IgD-negative memory B cell (primary cell): ENCODE data around the gene TBCB. TPM values are rescaled to one million over a fixed set of nuclear protein-coding genes. Genes with fewer than 3 reads are reported as not detected.
A peak's percentile ranks its signal among the peaks of the same experiment; 100 is the strongest.

Experiments
- H3K27ac Mint-ChIP-seq, 3 donors: one replicate each; pipeline ENCODE4 v1.8.0; 2020 to 2022; ENCODE audit warnings: mild to moderate bottlenecking in 3 of 3, mixed read lengths in 3 of 3, moderate library complexity in 1 of 3
- H3K27me3 Mint-ChIP-seq: one replicate; pipeline ENCODE4 v1.8.0; 2021; ENCODE audit warnings: mixed read lengths
- H3K36me3 Mint-ChIP-seq: one replicate; pipeline ENCODE4 v1.8.0; 2020; ENCODE audit warnings: mild to moderate bottlenecking, mixed read lengths
- H3K4me1 Mint-ChIP-seq, 3 donors: one replicate each; pipeline ENCODE4 v1.8.0; 2020 to 2022; ENCODE audit warnings: mixed read lengths in 3 of 3, mild to moderate bottlenecking in 1 of 3
- H3K4me3 Mint-ChIP-seq, 4 donors: one replicate each; pipeline ENCODE4 v1.8.0; 2020 to 2022; ENCODE audit warnings: mild to moderate bottlenecking in 4 of 4, mixed read lengths in 4 of 4, moderate library complexity in 3 of 4
- H3K9me3 Mint-ChIP-seq, 3 donors: one replicate each; pipeline ENCODE4 v1.8.0; 2020 to 2021; ENCODE audit warnings: mixed read lengths in 3 of 3, mild to moderate bottlenecking in 1 of 3
- polyA plus RNA-seq: library from polyadenylated mRNA; unstranded; fragments of 300-500 nt; fragmentation: Illumina TruSeq; gene quantifications from one replicate; pipeline ENCODE4 v1.2.3, GENCODE V29; 2021

The TBCB gene
- polyA plus RNA-seq, 1 donor from 2014 or later: 269 TPM

- Mint-ChIP-seq H3K4me1 (peaks cover 7 to 22% (median 12%) of the 10 kb centered on the region in 3 donors), H3K9me3 (peaks cover 0 to 2% (median 0%) of the 10 kb centered on the region in 3 donors), H3K27me3 (no peaks in the 10 kb centered on the region), H3K27ac (peak overlapping the region; percentile 82 to 94 (median 92)), H3K4me3 (peak overlapping the region; percentile 89 to 98 (median 94)), H3K36me3 (peaks cover 12% of the 10 kb centered on the region)
Measured at GRCh38 chr19:36139120-36139472, 23.8 kb downstream of the TBCB start.

- Mint-ChIP-seq H3K27me3 (no peaks in the 10 kb centered on the region), H3K27ac (peak within 1 kb of the TSS; percentile 82 to 94 (median 92)), H3K4me3 (peak within 1 kb of the TSS; percentile 89 to 98 (median 94)), H3K4me1 (peaks cover 7 to 22% (median 12%) of the 10 kb centered on the region in 3 donors), H3K36me3 (peaks cover 14% of the 10 kb centered on the region), H3K9me3 (peaks cover 0 to 2% (median 0%) of the 10 kb centered on the region in 3 donors)
Measured at GRCh38 chr19:36139473-36140303, 24.4 kb downstream of the TBCB start, which contains the start of gene CAPNS1. Gene CAPNS1 (plus strand): TSS chr19:36140066. CDS start chr19:36141012, 946 bp downstream.

DNA sequence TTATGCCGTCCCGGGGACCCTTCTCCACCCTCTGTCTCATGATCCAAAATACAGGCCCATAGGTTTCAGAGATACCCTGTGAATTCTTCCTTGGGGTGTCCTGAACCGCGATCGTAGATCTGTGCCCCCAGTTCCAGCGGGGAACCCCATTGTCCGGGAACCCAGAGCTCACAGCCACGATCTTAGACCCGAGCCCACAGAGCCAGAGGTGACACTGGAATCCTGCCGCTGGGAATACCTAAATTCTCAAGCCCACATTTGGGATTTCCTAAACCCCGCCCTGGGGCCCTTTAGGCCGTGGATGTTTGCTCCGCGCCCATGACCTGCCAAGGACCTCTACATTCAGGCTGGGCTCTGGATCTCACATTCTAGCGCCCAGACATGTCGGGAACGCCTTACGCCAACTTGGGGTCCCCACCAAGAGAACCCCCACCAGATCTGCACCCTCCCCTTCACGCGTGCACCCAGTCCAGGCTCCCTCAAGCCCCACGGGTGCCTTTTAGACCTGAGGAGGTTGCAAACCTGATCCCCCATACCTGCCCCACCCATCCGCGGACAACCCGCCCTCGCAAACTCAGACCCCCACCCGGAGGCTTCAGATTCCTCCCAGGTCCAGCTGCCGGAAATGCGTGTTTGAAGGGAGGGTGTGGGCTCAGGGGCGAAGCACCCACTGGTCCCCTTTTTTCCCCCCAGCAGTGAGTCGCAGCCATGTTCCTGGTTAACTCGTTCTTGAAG is 25.2 kb downstream of the TBCB start:
- peak overlapping the region; percentile 82 to 94 (median 92) for H3K27ac Mint-ChIP-seq
- peaks cover 15% of the 10 kb centered on the region for H3K36me3 Mint-ChIP-seq
- H3K9me3 Mint-ChIP-seq: peaks cover 0 to 2% (median 0%) of the 10 kb centered on the region in 3 donors
- peak overlapping the region; percentile 89 to 98 (median 94) for H3K4me3 Mint-ChIP-seq
- peaks cover 7 to 21% (median 12%) of the 10 kb centered on the region in 3 donors for H3K4me1 Mint-ChIP-seq
- no peaks in the 10 kb centered on the region for H3K27me3 Mint-ChIP-seq

DNA sequence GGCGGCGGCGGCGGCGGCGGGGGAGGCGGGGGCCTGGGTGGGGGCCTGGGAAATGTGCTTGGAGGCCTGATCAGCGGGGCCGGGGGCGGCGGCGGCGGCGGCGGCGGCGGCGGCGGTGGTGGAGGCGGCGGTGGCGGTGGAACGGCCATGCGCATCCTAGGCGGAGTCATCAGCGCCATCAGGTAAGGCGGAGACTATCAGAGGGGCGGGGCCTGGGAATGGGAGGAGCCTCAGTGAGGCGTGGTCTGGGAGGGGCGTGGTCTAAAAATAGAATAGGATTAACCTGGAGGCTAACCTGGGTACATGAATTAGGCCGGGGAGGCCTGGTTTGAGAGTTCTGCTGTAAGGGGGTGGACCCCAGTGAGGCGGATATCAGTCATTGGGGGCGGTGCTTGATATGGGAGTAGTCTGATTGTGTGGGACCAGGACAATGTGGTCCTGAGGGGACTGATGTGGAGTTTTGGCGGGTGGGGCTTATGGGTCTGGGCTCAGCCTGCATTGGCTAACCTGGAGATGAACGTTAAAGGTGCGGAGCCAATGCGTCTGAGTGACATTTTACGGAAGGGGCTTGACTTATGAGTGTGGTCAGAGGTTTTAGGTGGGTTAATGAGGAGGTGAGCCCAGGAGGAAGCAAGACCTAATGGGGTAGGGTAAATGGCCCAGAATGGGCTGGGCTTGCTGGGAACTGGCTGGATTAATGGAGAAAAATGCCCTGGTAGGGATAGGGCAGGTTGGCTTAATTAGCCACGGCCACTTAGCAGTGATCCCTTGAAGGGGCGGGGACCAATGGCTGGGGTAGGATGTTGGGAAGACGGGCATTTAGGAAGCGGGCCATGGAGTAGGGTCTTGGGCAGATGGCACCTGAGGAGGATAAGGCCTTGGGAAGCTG is 26.0 kb downstream of the TBCB start:
- H3K4me1 Mint-ChIP-seq: peaks cover 7 to 18% (median 12%) of the 10 kb centered on the region in 3 donors
- H3K36me3 Mint-ChIP-seq: peaks cover 15% of the 10 kb centered on the region
- no peaks in the 10 kb centered on the region for H3K27me3 Mint-ChIP-seq
- peak overlapping the region; percentile 71 to 94 (median 82) for H3K27ac Mint-ChIP-seq
- H3K9me3 Mint-ChIP-seq: peaks cover 0 to 2% (median 0%) of the 10 kb centered on the region in 3 donors
- peak overlapping the region; percentile 89 to 98 (median 94) for H3K4me3 Mint-ChIP-seq

DNA sequence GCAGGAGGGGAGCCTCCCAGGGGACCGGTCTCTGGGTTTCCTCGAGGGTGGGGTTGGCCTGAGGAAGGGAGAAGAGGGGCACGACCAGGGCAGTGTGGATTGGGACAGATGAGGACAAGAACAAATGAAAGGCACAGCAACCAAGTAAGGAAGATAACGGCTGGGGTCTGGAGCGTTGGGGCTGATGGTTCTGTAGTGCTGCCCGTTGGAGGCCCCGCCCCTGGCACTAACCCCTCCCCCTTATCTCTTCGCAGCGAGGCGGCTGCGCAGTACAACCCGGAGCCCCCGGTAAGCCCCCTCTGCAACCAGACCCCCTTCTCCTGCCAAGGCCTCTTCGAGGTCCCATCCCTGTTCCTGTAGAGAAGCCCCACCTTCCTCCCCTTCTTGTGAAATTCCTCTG is 26.8 kb downstream of the TBCB start:
- H3K27me3 Mint-ChIP-seq: no peaks in the 10 kb centered on the region
- H3K4me3 Mint-ChIP-seq: peak overlapping the region in 2 of 4 donors; percentile 86 to 92
- H3K36me3 Mint-ChIP-seq: peaks cover 15% of the 10 kb centered on the region
- H3K4me1 Mint-ChIP-seq: peaks cover 7 to 12% (median 9%) of the 10 kb centered on the region in 3 donors
- H3K27ac Mint-ChIP-seq: peak overlapping the region in 2 of 3 donors; percentile 4 to 82
- peaks cover 0 to 2% (median 0%) of the 10 kb centered on the region in 3 donors for H3K9me3 Mint-ChIP-seq

GRCh38 chr19:36142496-36142895 is 27.2 kb downstream of the TBCB start:
- Mint-ChIP-seq H3K4me1 (peaks cover 7 to 11% (median 9%) of the 10 kb centered on the region in 3 donors), H3K36me3 (peaks cover 15% of the 10 kb centered on the region), H3K9me3 (peaks cover 0 to 2% (median 0%) of the 10 kb centered on the region in 3 donors), H3K27ac (peak overlapping the region in 1 of 3 donors; percentile 1), H3K4me3 (peak overlapping the region in 2 of 4 donors; percentile 21 to 86), H3K27me3 (no peaks in the 10 kb centered on the region)

DNA sequence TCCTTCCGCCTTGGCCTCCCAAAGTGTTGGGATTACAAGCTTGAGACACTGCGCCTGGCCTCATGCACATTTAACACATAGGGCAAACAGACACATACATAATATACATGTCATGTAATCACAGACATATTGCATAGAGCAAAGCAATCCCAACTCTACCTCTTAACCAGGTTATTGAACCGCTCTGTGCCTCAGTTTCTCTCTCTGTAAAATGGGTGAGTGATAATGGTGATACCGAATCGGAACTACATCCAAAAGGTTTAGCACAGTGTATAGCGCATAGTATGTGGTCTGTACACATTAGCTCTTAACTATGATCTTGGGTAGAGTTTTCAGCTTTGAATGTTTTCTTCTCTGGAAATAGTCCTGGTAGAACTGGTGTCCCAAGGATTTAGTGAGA is 29.4 kb downstream of the TBCB start:
- Mint-ChIP-seq H3K4me3 (peak overlapping the region in 1 of 4 donors; percentile 58), H3K36me3 (peaks cover 19% of the 10 kb centered on the region), H3K27me3 (no peaks in the 10 kb centered on the region), H3K4me1 (peaks cover 7 to 15% (median 9%) of the 10 kb centered on the region in 3 donors), H3K27ac (no peak overlapping the region), H3K9me3 (peaks cover 0 to 2% (median 0%) of the 10 kb centered on the region in 3 donors)

DNA sequence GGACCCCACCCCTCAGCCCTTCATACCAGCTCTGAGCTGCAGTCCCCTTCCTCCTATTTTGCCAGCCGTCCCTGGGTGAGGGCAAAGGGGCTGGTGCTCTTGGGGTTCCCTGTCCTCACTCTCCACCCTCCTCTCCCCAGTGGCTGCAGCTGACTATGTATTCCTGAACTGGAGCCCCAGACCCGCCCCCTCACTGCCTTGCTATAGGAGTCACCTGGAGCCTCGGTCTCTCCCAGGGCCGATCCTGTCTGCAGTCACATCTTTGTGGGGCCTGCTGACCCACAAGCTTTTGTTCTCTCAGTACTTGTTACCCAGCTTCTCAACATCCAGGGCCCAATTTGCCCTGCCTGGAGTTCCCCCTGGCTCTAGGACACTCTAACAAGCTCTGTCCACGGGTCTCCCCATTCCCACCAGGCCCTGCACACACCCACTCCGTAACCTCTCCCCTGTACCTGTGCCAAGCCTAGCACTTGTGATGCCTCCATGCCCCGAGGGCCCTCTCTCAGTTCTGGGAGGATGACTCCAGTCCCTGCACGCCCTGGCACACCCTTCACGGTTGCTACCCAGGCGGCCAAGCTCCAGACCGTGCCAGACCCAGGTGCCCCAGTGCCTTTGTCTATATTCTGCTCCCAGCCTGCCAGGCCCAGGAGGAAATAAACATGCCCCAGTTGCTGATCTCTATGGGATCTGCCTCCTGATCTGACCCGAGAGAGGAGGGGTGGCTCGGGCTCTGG is 34.6 kb downstream of the TBCB start:
- Mint-ChIP-seq H3K9me3 (no peaks in the 10 kb centered on the region), H3K27me3 (no peaks in the 10 kb centered on the region), H3K4me3 (no peak overlapping the region), H3K4me1 (peaks cover 0 to 5% (median 0%) of the 10 kb centered on the region in 3 donors), H3K36me3 (peaks cover 7% of the 10 kb centered on the region), H3K27ac (peak overlapping the region in 1 of 3 donors; percentile 67)

DNA sequence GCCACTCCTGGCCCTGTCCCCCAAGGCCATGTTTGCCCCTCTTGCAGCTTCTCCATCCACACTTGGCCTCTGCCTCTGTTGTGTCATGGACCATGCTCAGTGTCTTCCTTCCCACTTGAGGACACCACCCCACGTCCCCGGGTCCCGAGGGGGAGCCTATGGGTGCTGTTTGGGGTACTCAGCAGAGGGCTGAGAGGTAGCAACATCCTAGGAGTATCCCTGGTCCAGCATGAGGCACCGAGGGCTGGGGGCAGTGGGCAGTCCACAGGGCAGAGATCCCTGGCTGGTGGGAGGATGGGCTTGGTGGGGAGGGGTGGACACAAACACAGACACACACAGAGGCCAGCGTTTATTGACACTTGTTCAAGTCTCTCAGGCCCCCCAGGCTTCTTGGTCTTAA is 35.3 kb downstream of the TBCB start:
- no peaks in the 10 kb centered on the region for H3K27me3 Mint-ChIP-seq
- peaks cover 0 to 4% (median 0%) of the 10 kb centered on the region in 3 donors for H3K4me1 Mint-ChIP-seq
- H3K4me3 Mint-ChIP-seq: no peak overlapping the region
- peak overlapping the region in 1 of 3 donors; percentile 67 for H3K27ac Mint-ChIP-seq
- H3K36me3 Mint-ChIP-seq: peaks cover 7% of the 10 kb centered on the region
- no peaks in the 10 kb centered on the region for H3K9me3 Mint-ChIP-seq

DNA sequence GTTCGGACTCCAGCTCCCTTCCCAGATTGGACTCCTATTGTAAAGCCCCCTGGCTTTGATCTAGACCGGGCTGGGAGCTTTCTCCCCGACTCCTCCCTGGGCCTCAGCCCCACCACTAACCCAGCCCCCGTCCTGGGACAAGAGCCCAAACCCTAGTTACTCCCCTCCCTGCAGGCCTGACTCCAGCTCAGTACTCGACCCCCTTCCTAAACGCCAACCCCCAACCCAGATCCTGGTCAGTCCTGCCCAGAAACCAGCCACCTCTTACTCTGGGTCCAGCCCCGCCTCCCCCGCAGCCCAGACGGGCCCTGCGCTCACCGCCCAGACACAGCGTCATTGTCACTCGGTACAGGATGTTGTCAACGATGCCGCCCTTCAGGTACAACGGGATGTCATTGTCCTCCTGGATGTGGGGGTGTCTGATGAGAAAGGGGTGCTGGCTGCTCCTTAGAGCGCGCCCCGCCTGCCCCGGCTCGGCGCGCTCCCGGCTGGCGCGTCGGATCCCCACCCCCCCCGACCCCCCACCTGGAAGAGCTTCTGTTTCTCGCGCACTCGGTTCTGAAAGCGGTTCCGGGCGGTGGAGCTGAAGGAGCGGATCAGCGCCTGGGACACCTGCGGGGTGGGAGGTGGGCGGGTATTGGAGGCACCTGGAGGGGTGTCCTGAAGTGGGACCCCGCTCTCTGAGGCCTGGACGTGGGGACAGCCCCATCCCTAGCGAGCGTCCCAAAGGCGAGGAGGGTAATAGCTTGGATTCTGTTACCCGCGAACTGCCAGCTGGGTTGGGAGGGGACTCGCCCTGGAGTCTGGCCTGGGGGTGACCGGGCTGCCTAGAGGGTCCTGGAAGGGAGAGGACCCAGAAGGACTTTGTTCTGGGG is 36.1 kb downstream of the TBCB start:
- Mint-ChIP-seq H3K27me3 (no peaks in the 10 kb centered on the region), H3K27ac (no peak overlapping the region), H3K36me3 (peaks cover 7% of the 10 kb centered on the region)

DNA sequence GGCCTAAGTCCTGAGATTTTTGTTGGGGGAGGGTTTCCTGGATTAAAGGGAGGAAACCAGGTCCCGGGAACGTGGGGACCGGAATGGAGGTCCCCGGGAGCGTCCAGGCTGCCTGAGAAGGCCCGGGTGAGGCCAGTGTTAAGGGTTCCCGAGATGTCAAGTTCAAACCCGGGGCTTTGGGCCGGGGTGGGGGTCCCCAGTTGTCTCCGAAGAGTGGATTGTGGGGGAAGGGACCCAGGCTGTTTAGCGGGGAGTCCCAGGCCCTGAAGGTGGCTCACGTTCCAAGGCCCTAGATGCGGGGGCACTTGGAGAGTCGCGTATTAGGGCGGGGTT is 36.7 kb downstream of the TBCB start:
- Mint-ChIP-seq H3K27ac (no peak overlapping the region), H3K9me3 (no peaks in the 10 kb centered on the region), H3K27me3 (no peaks in the 10 kb centered on the region), H3K36me3 (peaks cover 7% of the 10 kb centered on the region), H3K4me3 (no peak overlapping the region), H3K4me1 (peaks cover 0 to 4% (median 0%) of the 10 kb centered on the region in 3 donors)

More for the DNA sequence above, 36.1 kb downstream of the TBCB start:
- Mint-ChIP-seq H3K4me3 (no peak overlapping the region), H3K4me1 (peaks cover 0 to 4% (median 0%) of the 10 kb centered on the region in 3 donors), H3K9me3 (no peaks in the 10 kb centered on the region)

- Mint-ChIP-seq H3K4me3 (no peak within 1 kb of the TSS), H3K36me3 (peaks cover 7% of the 10 kb centered on the region), H3K4me1 (peaks cover 0 to 4% (median 0%) of the 10 kb centered on the region in 3 donors), H3K27ac (no peak within 1 kb of the TSS), H3K27me3 (no peaks in the 10 kb centered on the region), H3K9me3 (no peaks in the 10 kb centered on the region)
Measured at GRCh38 chr19:36152352-36153091, 37.3 kb downstream of the TBCB start, which contains the start of gene COX7A1. Gene COX7A1 (minus strand): TSS chr19:36152447. CDS start chr19:36152407, 40 bp downstream.
